HEK293T (cell line): Measurements from ENCODE around the gene ZMIZ1.

Experiments
- BHLHE40 ChIP-seq: fragments of 450-650 bp; IDR thresholded peaks from 2 replicates; pipeline ENCODE4 v1.6.1; 2016; ENCODE audit warnings: mild to moderate bottlenecking, moderate library complexity, borderline replicate concordance
- HDGF ChIP-seq: fragments of 450-650 bp; IDR thresholded peaks from 2 replicates; pipeline ENCODE4 v1.6.1; 2017; ENCODE audit warnings: antibody characterized with exemption, borderline replicate concordance
- SP1 ChIP-seq: fragments of 450-650 bp; IDR thresholded peaks from 2 replicates; pipeline ENCODE4 v1.6.1; 2017
- TARDBP ChIP-seq: fragments of 450-650 bp; IDR thresholded peaks from 2 replicates; pipeline ENCODE4 v1.6.1; 2016

DNA sequence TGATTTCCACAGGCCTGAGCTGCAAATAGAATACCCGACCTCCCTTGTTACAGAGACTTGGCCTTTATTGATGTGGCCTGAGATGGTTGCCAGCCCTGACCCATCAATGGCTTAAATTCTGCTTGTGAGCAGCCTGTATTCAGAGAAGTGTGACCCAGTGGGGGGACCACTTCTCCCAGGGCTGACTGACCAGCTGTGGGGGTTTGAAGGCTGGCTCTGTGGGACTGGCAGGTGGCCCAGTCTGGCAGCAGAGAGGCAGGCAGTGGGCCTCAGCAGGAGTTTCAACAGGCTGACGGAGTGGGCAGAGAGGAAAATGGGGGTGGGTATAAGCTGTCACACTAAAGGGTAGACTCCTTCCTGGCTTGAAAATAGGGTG is 266.3 kb downstream of the ZMIZ1 start:
- TF ChIP-seq TARDBP: no peak
- no peak for TF ChIP-seq BHLHE40
- no peak for TF ChIP-seq HDGF
- no peak for TF ChIP-seq SP1
